Sigmoid colon (tissue), 4 donors: ENCODE measurements around the gene TM4SF18.
"Not testable (repeated sequence)": the region's sequence is repeated elsewhere in the genome, so short reads cannot be mapped to it uniquely, and the experiment has no call there.

ENCODE experiments used
- CTCF ChIP-seq, 4 experiments: fragments of 450-650 bp in 3 of 4; fragments of 200-600 bp in 1 of 4; IDR thresholded peaks; one replicate each; pipeline ENCODE4 v1.5.1; 2016 to 2019; ENCODE audit warnings: antibody characterized with exemption in 4 of 4, mild to moderate bottlenecking in 3 of 4, moderate library complexity in 2 of 4
- POLR2AphosphoS5 ChIP-seq, 4 donors: sonication (generic); formaldehyde crosslinking; IDR thresholded peaks; one replicate each; pipeline ENCODE4 v1.6.1; 2017; ENCODE audit warnings: antibody characterized with exemption in 4 of 4

DNA sequence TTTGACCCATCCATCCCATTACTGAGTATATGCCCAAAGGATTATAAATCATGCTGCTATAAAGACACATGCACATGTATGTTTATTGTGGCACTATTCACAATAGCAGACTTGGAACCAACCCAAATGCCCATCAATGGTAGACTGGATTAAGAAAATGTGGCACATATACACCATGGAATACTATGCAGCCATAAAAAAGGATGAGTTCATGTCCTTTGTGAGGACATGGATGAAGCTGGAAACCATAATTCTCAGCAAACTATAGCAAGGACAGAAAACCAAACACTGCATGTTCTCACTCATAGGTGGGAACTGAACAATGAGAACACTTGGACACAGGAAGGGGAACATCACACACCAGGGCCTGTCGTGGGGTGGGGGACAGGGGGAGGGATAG lies 4.0 kb upstream of the TM4SF18 start:
- TF ChIP-seq CTCF, POLR2AphosphoS5 (IDR thresholded peaks at IDR 0.05): not testable (repeated sequence)
